Mesendoderm (in vitro differentiated cells): ENCODE results near the gene ZNF428.

Experiments used
- DNase-seq: peaks from one replicate; pipeline ENCODE4 v3.0.0; 2013
- H2AK5ac ChIP-seq: 2 replicates; pipeline ENCODE4 v1.6.1; 2013; ENCODE audit warnings: low read length, inconsistent platforms
- H2BK120ac ChIP-seq: 2 replicates; pipeline ENCODE4 v1.6.1; 2013; ENCODE audit warnings: low read depth, mild to moderate bottlenecking, low read length, moderate library complexity, mixed read lengths
- H2BK15ac ChIP-seq: replicated peaks from 2 replicates; pipeline ENCODE4 v1.6.1; 2013; ENCODE audit warnings: low read depth, mild to moderate bottlenecking, moderate library complexity
- H2BK5ac ChIP-seq: 2 replicates; pipeline ENCODE4 v1.6.1; 2013; ENCODE audit warnings: low read length, inconsistent platforms
- H3K18ac ChIP-seq: 2 replicates; pipeline ENCODE4 v1.6.1; 2013; ENCODE audit warnings: mild to moderate bottlenecking, low read length, mixed read lengths
- H3K23ac ChIP-seq: one replicate; pipeline ENCODE4 v1.6.1; 2013; ENCODE audit warnings: low read length
- H3K27ac ChIP-seq: 2 replicates; pipeline ENCODE4 v1.5.1; 2013; ENCODE audit warnings: low read depth, mild to moderate bottlenecking, inconsistent platforms, low read length, moderate library complexity
- H3K27me3 ChIP-seq: 2 replicates; pipeline ENCODE4 v1.6.1; 2013; ENCODE audit warnings: low read length, control low read depth, mild to moderate bottlenecking, inconsistent platforms; ENCODE audit not compliant: insufficient read depth, poor library complexity
- H3K36me3 ChIP-seq: 2 replicates; pipeline ENCODE4 v1.6.1; 2013; ENCODE audit warnings: low read length, inconsistent platforms; ENCODE audit not compliant: control insufficient read depth, insufficient read depth
- H3K4ac ChIP-seq: one replicate; pipeline ENCODE4 v1.6.1; 2013; ENCODE audit warnings: low read depth, mild to moderate bottlenecking, low read length, moderate library complexity
- H3K4me1 ChIP-seq: 2 replicates; pipeline ENCODE4 v1.6.1; 2013; ENCODE audit warnings: low read depth, low read length, inconsistent platforms; ENCODE audit not compliant: control insufficient read depth
- H3K4me2 ChIP-seq: 2 replicates; pipeline ENCODE4 v1.6.1; 2013; ENCODE audit warnings: low read length
- H3K4me3 ChIP-seq: 2 replicates; pipeline ENCODE4 v1.5.1; 2013; ENCODE audit warnings: mild to moderate bottlenecking, low read length
- H3K56ac ChIP-seq: one replicate; pipeline ENCODE4 v1.6.1; 2013; ENCODE audit warnings: low read length
- H3K79me1 ChIP-seq: 2 replicates; pipeline ENCODE4 v1.6.1; 2013; ENCODE audit warnings: low read length, inconsistent platforms
- H3K79me2 ChIP-seq: 2 replicates; pipeline ENCODE4 v1.6.1; 2013; ENCODE audit warnings: mild to moderate bottlenecking, low read length; ENCODE audit not compliant: control insufficient read depth, insufficient read depth
- H3K9ac ChIP-seq: 2 replicates; pipeline ENCODE4 v1.6.1; 2013; ENCODE audit warnings: low read length, inconsistent platforms
- H4K5ac ChIP-seq: one replicate; pipeline ENCODE4 v1.6.1; 2013; ENCODE audit warnings: low read length
- H4K8ac ChIP-seq: one replicate; pipeline ENCODE4 v1.6.1; 2013; ENCODE audit warnings: low read depth, mild to moderate bottlenecking, control low read depth, low read length, moderate library complexity
- WGBS: extraction: QIAGEN DNeasy Blood & Tissue Kit; methylation state at CpG from one replicate; pipeline ENCODE4 v1.1.7; 2013; ENCODE audit warnings: low lambda C conversion rate, missing lambda C conversion rate; ENCODE audit not compliant: insufficient coverage; ENCODE audit errors: extremely low coverage; 5-methylcytosine and 5-hydroxymethylcytosine counted together

ZNF428 gene

DNA sequence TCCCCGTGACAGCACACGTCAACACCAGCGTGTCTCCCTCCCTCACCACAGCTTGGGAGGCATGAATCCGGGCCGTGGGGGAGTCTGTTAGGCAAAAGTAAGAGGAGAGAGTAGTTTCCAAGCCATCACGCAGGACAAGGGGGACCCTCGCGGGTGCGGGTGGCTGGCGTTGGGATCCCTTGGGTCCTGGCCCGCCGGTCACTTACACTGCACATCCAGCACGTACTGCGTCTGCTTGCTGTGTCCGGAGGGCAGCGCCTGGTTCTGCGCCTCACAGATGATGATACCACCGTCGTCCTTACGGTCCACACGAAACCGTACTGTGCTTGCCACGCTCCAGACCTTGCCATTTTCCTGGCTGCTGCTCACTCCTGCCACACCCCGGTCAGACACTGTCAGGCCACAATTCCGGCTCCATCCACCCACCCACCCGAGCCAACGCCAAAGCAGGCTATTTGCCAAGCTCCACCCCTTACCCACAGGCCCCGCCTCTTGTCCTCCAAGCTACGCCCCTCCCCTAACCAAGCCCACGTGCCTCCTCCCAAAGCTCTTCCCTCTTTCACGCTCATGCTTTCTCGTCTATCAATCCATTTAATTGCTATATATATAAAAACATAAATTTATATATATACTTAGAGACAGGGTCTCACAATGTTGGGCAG lies 6.6 kb upstream of the ZNF428 start:
- no CpG with 5 or more reads among the region's 32 CpGs for WGBS
- Histone ChIP-seq H2BK15ac (no peak overlapping the region), H3K36me3 (no peaks in the 10 kb centered on the region), H3K56ac (peak overlapping the region; percentile 38), H4K8ac (no peak overlapping the region), H3K18ac (no peak overlapping the region), H3K79me1 (no peaks in the 10 kb centered on the region), H3K79me2 (no peaks in the 10 kb centered on the region), H3K4me2 (no peak overlapping the region), H2BK5ac (no peak overlapping the region), H3K4me3 (no peak overlapping the region), H2AK5ac (no peak overlapping the region), H4K5ac (no peak overlapping the region), H3K4ac (no peak overlapping the region), H3K23ac (no peak overlapping the region), H3K4me1 (no peaks in the 10 kb centered on the region), H3K27ac (no peak overlapping the region), H2BK120ac (no peak overlapping the region), H3K27me3 (no peaks in the 10 kb centered on the region), H3K9ac (no peak overlapping the region)
- peak; percentile 57 for DNase-seq

DNA sequence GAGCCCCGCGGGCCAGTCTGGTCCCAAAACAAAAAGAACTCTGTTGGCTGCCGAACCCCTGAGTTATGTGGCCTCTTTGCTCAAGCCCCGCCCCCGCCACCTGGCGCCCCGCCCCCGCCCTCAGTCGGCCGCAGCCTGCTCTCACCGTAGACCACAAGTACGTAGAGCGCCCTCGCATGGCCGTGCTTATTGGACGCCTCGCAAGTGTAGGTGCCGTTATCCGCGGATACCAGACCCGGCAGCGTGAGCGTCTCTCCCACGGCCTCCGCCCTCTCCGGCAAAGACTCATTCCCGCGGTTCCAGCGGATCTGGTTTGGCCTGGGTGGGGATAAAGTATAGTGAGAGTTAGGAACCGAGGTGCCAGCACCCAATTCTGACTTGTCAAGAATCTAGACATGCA lies 5.5 kb upstream of the ZNF428 start:
- H2BK120ac ChIP-seq, result no peak overlapping the region
- no CpG with 5 or more reads among the region's 30 CpGs for WGBS
- H3K36me3 ChIP-seq, result no peaks in the 10 kb centered on the region
- H3K4me2 ChIP-seq, result no peak overlapping the region
- H3K4me3 ChIP-seq, result no peak overlapping the region
- H4K8ac ChIP-seq, result no peak overlapping the region
- no peak overlapping the region for H3K23ac ChIP-seq
- no peak overlapping the region for H3K9ac ChIP-seq
- H3K79me2 ChIP-seq, result no peaks in the 10 kb centered on the region
- DNase-seq, result peak; percentile 94
- H3K79me1 ChIP-seq, result no peaks in the 10 kb centered on the region
- no peaks in the 10 kb centered on the region for H3K27me3 ChIP-seq
- H3K4me1 ChIP-seq, result no peaks in the 10 kb centered on the region
- no peak overlapping the region for H3K4ac ChIP-seq
- no peak overlapping the region for H2BK5ac ChIP-seq
- H2BK15ac ChIP-seq, result no peak overlapping the region
- peak overlapping the region; percentile 17 for H3K56ac ChIP-seq
- H3K27ac ChIP-seq, result no peak overlapping the region
- no peak overlapping the region for H2AK5ac ChIP-seq
- no peak overlapping the region for H3K18ac ChIP-seq
- no peak overlapping the region for H4K5ac ChIP-seq

DNA sequence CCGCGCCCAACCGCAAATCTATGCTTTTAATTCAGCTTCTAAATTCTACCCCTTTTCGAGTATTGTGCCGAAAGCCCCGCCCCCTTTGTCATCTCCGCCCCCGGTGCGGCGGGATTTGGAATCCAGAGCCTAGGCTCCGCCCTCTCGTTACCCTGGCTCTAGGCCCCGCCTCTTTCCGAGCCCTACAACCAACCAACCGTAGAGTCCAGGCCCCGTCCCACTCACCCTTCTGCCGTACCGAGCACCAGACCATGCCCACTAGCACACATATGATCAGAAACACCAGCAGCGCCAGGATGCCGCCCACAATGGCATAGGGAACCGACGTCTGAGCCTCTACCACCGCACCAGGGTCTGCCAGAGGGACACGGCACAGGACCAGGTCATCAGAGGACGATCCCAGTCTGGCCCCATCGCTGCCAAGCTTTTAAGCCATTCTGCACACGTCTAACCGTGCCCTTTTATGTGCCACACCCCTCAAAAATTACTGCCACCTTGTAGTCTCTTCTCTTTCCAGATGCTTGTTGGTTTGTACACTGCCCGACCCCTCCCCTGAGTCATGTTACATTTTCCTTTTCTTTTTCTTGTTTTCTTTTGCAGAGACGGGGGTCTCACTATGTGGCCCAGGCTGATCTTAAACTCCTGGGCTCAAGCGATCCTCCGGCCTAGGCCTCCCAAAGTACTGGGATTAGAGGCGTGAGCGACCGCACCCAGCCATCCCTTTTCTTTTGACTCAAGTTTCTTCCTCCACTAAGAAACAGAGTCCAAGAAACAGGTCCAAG lies 4.7 kb upstream of the ZNF428 start:
- no peak overlapping the region for H2BK15ac ChIP-seq
- no peaks in the 10 kb centered on the region for H3K36me3 ChIP-seq
- no peak overlapping the region for H3K18ac ChIP-seq
- no peak overlapping the region for H3K4me2 ChIP-seq
- H2BK5ac ChIP-seq, result no peak overlapping the region
- no peak overlapping the region for H4K8ac ChIP-seq
- H3K79me1 ChIP-seq, result no peaks in the 10 kb centered on the region
- no peak overlapping the region for H3K9ac ChIP-seq
- no peak overlapping the region for H3K4ac ChIP-seq
- DNase-seq, result peak; percentile 42
- H3K4me1 ChIP-seq, result no peaks in the 10 kb centered on the region
- no peak overlapping the region for H3K27ac ChIP-seq
- WGBS, result no CpG with 5 or more reads among the region's 35 CpGs
- H3K4me3 ChIP-seq, result no peak overlapping the region
- no peak overlapping the region for H3K56ac ChIP-seq
- H2AK5ac ChIP-seq, result no peak overlapping the region
- H4K5ac ChIP-seq, result no peak overlapping the region
- no peak overlapping the region for H2BK120ac ChIP-seq
- no peak overlapping the region for H3K23ac ChIP-seq
- no peaks in the 10 kb centered on the region for H3K79me2 ChIP-seq
- no peaks in the 10 kb centered on the region for H3K27me3 ChIP-seq

DNA sequence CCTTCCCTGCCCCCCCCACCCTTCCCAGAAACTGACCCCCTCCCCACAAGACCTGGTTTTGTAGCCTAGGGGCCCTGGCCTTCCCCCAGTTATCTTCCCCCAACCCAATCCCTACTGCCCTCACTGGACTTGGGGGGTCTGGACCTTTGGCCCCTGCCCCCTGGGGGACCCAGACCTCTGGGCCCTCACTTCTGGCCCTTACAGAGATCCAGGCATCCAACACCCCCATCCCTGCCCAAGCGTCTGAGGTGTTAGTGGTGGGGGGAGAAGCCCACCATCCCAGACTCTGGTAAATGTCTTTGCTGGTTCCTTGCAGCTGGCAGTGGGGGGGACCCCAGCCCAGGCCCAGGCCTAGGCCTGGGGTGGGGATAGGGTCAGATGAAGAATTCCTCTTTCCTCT lies 3.5 kb upstream of the ZNF428 start:
- H3K4ac ChIP-seq, result no peak overlapping the region
- no peak for DNase-seq
- no CpG with 5 or more reads among the region's 1 CpG for WGBS
- no peak overlapping the region for H3K23ac ChIP-seq
- H2AK5ac ChIP-seq, result no peak overlapping the region
- H4K8ac ChIP-seq, result no peak overlapping the region
- no peak overlapping the region for H3K4me2 ChIP-seq
- no peaks in the 10 kb centered on the region for H3K79me1 ChIP-seq
- H3K4me1 ChIP-seq, result no peaks in the 10 kb centered on the region
- H3K9ac ChIP-seq, result no peak overlapping the region
- H3K56ac ChIP-seq, result no peak overlapping the region
- no peaks in the 10 kb centered on the region for H3K79me2 ChIP-seq
- H2BK120ac ChIP-seq, result no peak overlapping the region
- no peak overlapping the region for H3K4me3 ChIP-seq
- no peak overlapping the region for H3K18ac ChIP-seq
- H4K5ac ChIP-seq, result no peak overlapping the region
- no peak overlapping the region for H3K27ac ChIP-seq
- no peaks in the 10 kb centered on the region for H3K27me3 ChIP-seq
- no peaks in the 10 kb centered on the region for H3K36me3 ChIP-seq
- H2BK15ac ChIP-seq, result no peak overlapping the region
- H2BK5ac ChIP-seq, result no peak overlapping the region

DNA sequence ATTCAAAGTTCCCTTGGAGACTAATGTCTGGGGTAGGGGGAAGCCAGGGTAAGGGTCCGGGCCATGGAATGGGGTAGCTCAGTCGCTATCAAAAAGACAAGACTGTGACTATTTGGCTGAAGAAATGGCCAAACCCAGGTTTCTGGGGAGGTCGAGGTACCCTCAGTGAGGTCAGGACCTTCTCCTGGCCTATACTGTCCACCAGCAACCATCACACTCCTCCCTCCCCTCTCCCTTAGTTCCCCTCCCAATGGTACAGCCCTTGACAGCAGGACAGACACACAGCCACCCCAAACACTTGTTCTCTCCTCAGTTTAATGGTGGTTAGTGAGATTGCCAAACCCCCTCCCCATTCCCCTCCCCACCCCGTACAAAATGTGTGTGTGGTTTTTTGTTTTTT lies 2.6 kb upstream of the ZNF428 start:
- no peak overlapping the region for H4K5ac ChIP-seq
- H3K27me3 ChIP-seq, result no peaks in the 10 kb centered on the region
- H2BK120ac ChIP-seq, result no peak overlapping the region
- H3K27ac ChIP-seq, result no peak overlapping the region
- no peak overlapping the region for H3K18ac ChIP-seq
- H2BK5ac ChIP-seq, result no peak overlapping the region
- no peak overlapping the region for H2BK15ac ChIP-seq
- no peaks in the 10 kb centered on the region for H3K36me3 ChIP-seq
- H4K8ac ChIP-seq, result no peak overlapping the region
- H3K4me1 ChIP-seq, result no peaks in the 10 kb centered on the region
- H3K9ac ChIP-seq, result no peak overlapping the region
- H3K56ac ChIP-seq, result no peak overlapping the region
- no peak overlapping the region for H3K4me3 ChIP-seq
- H3K4ac ChIP-seq, result no peak overlapping the region
- H3K4me2 ChIP-seq, result no peak overlapping the region
- H3K79me1 ChIP-seq, result no peaks in the 10 kb centered on the region
- H3K79me2 ChIP-seq, result no peaks in the 10 kb centered on the region
- no peak for DNase-seq
- no CpG with 5 or more reads among the region's 4 CpGs for WGBS
- H3K23ac ChIP-seq, result no peak overlapping the region
- H2AK5ac ChIP-seq, result no peak overlapping the region
